CD14-positive monocyte (primary cell): ENCODE data around the gene ITIH1. TPM values are rescaled to one million over a fixed set of nuclear protein-coding genes. Genes with fewer than 3 reads are reported as not detected.

ENCODE experiments used
- DNase-seq, 3 donors: peaks; one replicate each; pipeline ENCODE4 v3.0.0-alpha.2; 2011 to 2022
- H2AFZ ChIP-seq: 2 replicates; pipeline ENCODE4 v1.6.0; 2012; ENCODE audit warnings: mild to moderate bottlenecking, low read depth, low read length, inconsistent platforms; ENCODE audit not compliant: insufficient read depth, poor library complexity, severe bottlenecking
- H3K27ac ChIP-seq, 2 donors: 1 replicate in 1 of 2; 2 replicates in 1 of 2; pipeline ENCODE4 v1.5.1; 2012 to 2013; ENCODE audit warnings: low read length in 2 of 2, control low read depth in 1 of 2, inconsistent platforms in 1 of 2, low read depth in 1 of 2, mild to moderate bottlenecking in 1 of 2
- H3K27me3 ChIP-seq, 2 donors: one replicate each; pipeline versions ENCODE4 v1.6.0 to v1.6.1; 2011 to 2013; ENCODE audit warnings: low read length in 2 of 2; ENCODE audit not compliant: control insufficient read depth in 2 of 2, insufficient read depth in 2 of 2
- H3K36me3 ChIP-seq, 2 donors: replicated peaks in 1 of 2; 1 replicate in 1 of 2; 2 replicates in 1 of 2; pipeline versions ENCODE4 v1.5.1 to v1.6.1; 2012 to 2013; ENCODE audit warnings: low read length in 2 of 2, control low read depth in 1 of 2, inconsistent platforms in 1 of 2, mild to moderate bottlenecking in 1 of 2; ENCODE audit not compliant: insufficient read depth in 2 of 2, control insufficient read depth in 1 of 2
- H3K4me1 ChIP-seq, 2 donors: 1 replicate in 1 of 2; 2 replicates in 1 of 2; pipeline versions ENCODE4 v1.5.1 to v1.6.1; 2012 to 2013; ENCODE audit warnings: low read length in 2 of 2, control low read depth in 1 of 2, inconsistent platforms in 1 of 2, mild to moderate bottlenecking in 1 of 2, moderate library complexity in 1 of 2; ENCODE audit not compliant: insufficient read depth in 2 of 2, control insufficient read depth in 1 of 2
- H3K4me2 ChIP-seq: replicated peaks from 2 replicates; pipeline ENCODE3; 2012; ENCODE audit warnings: low read length, moderate library complexity, mild to moderate bottlenecking; ENCODE audit not compliant: poor library complexity, severe bottlenecking; ENCODE audit errors: extremely low read depth
- H3K4me3 ChIP-seq, 3 experiments: fragments of 200-600 bp in 1 of 3; sonication (generic) in 1 of 3; replicated peaks in 1 of 3; 1 replicate in 2 of 3; 2 replicates in 1 of 3; pipeline ENCODE4 v1.5.1; 2011 to 2013; ENCODE audit warnings: low read length in 3 of 3, mild to moderate bottlenecking in 3 of 3, control low read depth in 2 of 3, low read depth in 2 of 3, inconsistent platforms in 1 of 3, moderate library complexity in 1 of 3
- H3K79me2 ChIP-seq: 2 replicates; pipeline ENCODE4 v1.6.0; 2012; ENCODE audit warnings: mild to moderate bottlenecking, control low read depth, inconsistent platforms, low read length, moderate library complexity; ENCODE audit not compliant: insufficient read depth
- H3K9ac ChIP-seq: 2 replicates; pipeline ENCODE4 v1.6.0; 2017; ENCODE audit warnings: low read length, mild to moderate bottlenecking; ENCODE audit not compliant: insufficient read depth, poor library complexity, severe bottlenecking
- H3K9me3 ChIP-seq, 2 donors: replicated peaks in 1 of 2; 1 replicate in 1 of 2; 2 replicates in 1 of 2; pipeline versions ENCODE4 v1.5.1 to v1.6.1; 2012 to 2013; ENCODE audit warnings: low read length in 2 of 2, control low read depth in 1 of 2; ENCODE audit not compliant: control insufficient read depth in 1 of 2, insufficient read depth in 1 of 2
- H4K20me1 ChIP-seq: 2 replicates; pipeline ENCODE4 v1.6.0; 2012; ENCODE audit warnings: mild to moderate bottlenecking, low read length, control low read depth, moderate library complexity; ENCODE audit not compliant: insufficient read depth
- H3K27ac Mint-ChIP-seq, 7 donors: one replicate each; pipeline ENCODE4 v1.8.0; 2020; ENCODE audit warnings: mild to moderate bottlenecking in 7 of 7, mixed read lengths in 7 of 7, moderate library complexity in 6 of 7, inconsistent platforms in 2 of 7
- H3K27me3 Mint-ChIP-seq, 3 donors: one replicate each; pipeline ENCODE4 v1.8.0; 2021 to 2022; ENCODE audit warnings: low read depth in 3 of 3, mild to moderate bottlenecking in 3 of 3, mixed read lengths in 3 of 3, moderate library complexity in 3 of 3, inconsistent platforms in 1 of 3
- H3K36me3 Mint-ChIP-seq, 2 donors: one replicate each; pipeline ENCODE4 v1.8.0; 2020; ENCODE audit warnings: mixed read lengths in 2 of 2, inconsistent platforms in 1 of 2, mild to moderate bottlenecking in 1 of 2
- H3K4me1 Mint-ChIP-seq: one replicate; pipeline ENCODE4 v1.8.0; 2020; ENCODE audit warnings: mild to moderate bottlenecking, mixed read lengths
- H3K4me3 Mint-ChIP-seq, 2 donors: one replicate each; pipeline ENCODE4 v1.8.0; 2020; ENCODE audit warnings: mild to moderate bottlenecking in 2 of 2, mixed read lengths in 2 of 2, moderate library complexity in 1 of 2
- H3K9me3 Mint-ChIP-seq, 7 donors: one replicate each; pipeline ENCODE4 v1.8.0; 2020 to 2022; ENCODE audit warnings: mixed read lengths in 7 of 7, mild to moderate bottlenecking in 6 of 7, moderate library complexity in 6 of 7, inconsistent platforms in 2 of 7
- CTCF ChIP-seq: fragments of 200-600 bp; IDR thresholded peaks from one replicate; pipeline ENCODE4 v1.8.0; 2022; ENCODE audit warnings: antibody characterized with exemption, mild to moderate bottlenecking
- WGBS: methylation state at CpG from one replicate; pipeline ENCODE4 v1.1.5; 2013; ENCODE audit warnings: missing lambda C conversion rate; ENCODE audit not compliant: insufficient coverage; 5-methylcytosine and 5-hydroxymethylcytosine counted together
- intact Hi-C, 2 donors: fragments of 100-400 bp; cut with micrococcal nuclease; formaldehyde crosslinking; loops; one replicate each; pipeline versions ENCODE4 v1.15.0 to v1.15.1; 2023
- polyA plus RNA-seq, 3 donors: library from polyadenylated mRNA; depleted of rRNA in 1 of 3; unstranded in 2 of 3; stranded (reverse) in 1 of 3; fragments of 300-500 nt in 2 of 3; fragments of >200 nt in 1 of 3; fragmentation: Illumina TruSeq in 2 of 3; gene quantifications; 1 replicate in 2 of 3; 2 replicates in 1 of 3; pipeline ENCODE4 v1.2.3, GENCODE V29; 2012 to 2021

The ITIH1 gene
- polyA plus RNA-seq, 3 donors: 0.75 to 4.4 (median 1.3) TPM

DNA sequence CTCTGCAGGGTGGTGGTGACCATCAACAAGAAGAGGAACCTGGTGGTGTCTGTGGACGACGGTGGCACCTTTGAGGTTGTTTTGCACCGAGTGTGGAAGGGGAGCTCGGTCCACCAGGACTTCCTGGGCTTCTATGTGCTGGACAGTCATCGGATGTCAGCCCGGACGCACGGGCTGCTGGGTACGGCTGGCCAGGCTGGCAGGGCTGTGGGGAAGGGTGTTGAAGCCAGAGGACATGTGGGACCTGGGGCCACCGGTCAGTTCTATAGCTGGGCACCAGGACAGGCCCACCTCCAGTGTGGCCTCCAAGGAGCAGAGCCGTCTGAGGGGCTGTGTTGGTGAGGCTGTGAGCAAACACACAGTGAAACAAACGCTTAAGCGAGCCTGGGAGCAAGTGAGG, 13.3 kb downstream of the ITIH1 start:
- intact Hi-C loops: no loop called here
- Histone ChIP-seq H2AFZ (no peak overlapping the region), H3K79me2 (no peaks in the 10 kb centered on the region), H3K27ac (no peak overlapping the region), H3K4me1 (peaks cover 10 to 13% of the 10 kb centered on the region in 2 donors), H3K36me3 (no peaks in the 10 kb centered on the region), H3K9me3 (no peaks in the 10 kb centered on the region), H4K20me1 (no peaks in the 10 kb centered on the region), H3K27me3 (no peaks in the 10 kb centered on the region), H3K9ac (no peak overlapping the region), H3K4me3 (no peak overlapping the region), H3K4me2 (no peak overlapping the region)
- no peak overlapping the region for H3K4me3 Mint-ChIP-seq
- H3K27me3 Mint-ChIP-seq: peaks cover 3 to 8% (median 7%) of the 10 kb centered on the region in 3 donors
- WGBS: 91% methylated on average over 8 of the region's 13 CpGs
- DNase-seq: no peak
- H3K9me3 Mint-ChIP-seq: no peaks in the 10 kb centered on the region
- H3K27ac Mint-ChIP-seq: peak overlapping the region in 1 of 7 donors; percentile 48
- H3K4me1 Mint-ChIP-seq: peaks cover 8% of the 10 kb centered on the region
- H3K36me3 Mint-ChIP-seq: no peaks in the 10 kb centered on the region
- no peak for TF ChIP-seq CTCF

- Histone ChIP-seq H3K4me2 (no peak overlapping the region), H3K79me2 (no peaks in the 10 kb centered on the region), H3K36me3 (no peaks in the 10 kb centered on the region), H3K9ac (no peak overlapping the region), H3K9me3 (no peaks in the 10 kb centered on the region), H3K4me3 (no peak overlapping the region), H3K27me3 (no peaks in the 10 kb centered on the region), H4K20me1 (no peaks in the 10 kb centered on the region), H3K27ac (no peak overlapping the region), H3K4me1 (peaks cover 10 to 13% of the 10 kb centered on the region in 2 donors), H2AFZ (no peak overlapping the region)
- Mint-ChIP-seq H3K4me3 (no peak overlapping the region), H3K27me3 (peaks cover 3 to 10% (median 7%) of the 10 kb centered on the region in 3 donors), H3K36me3 (no peaks in the 10 kb centered on the region), H3K4me1 (peaks cover 11% of the 10 kb centered on the region), H3K9me3 (no peaks in the 10 kb centered on the region), H3K27ac (no peak overlapping the region)
- DNase-seq: no peak
- no peak for TF ChIP-seq CTCF
- 91% methylated on average over 12 of the region's 12 CpGs for WGBS
- intact Hi-C loops: no loop called here
Observed at GRCh38 chr3:52791366-52791765, 14.0 kb downstream of the ITIH1 start.
